Embryonic facial prominence (tissue), 1 donor: ENCODE results near the gene CIB4.

Experiments used
- DNase-seq: peaks from one replicate; pipeline ENCODE4 v3.0.0-alpha.2; 2016; ENCODE audit errors: extremely low spot score

Gene CIB4

GRCh38 chr2:26581991-26582842, 58.9 kb downstream of the CIB4 start:
- DNase-seq: no peak

- DNase-seq: no peak
Measured at GRCh38 chr2:26581266-26581990, 59.7 kb downstream of the CIB4 start.

GRCh38 chr2:26580751-26581150, 60.4 kb downstream of the CIB4 start:
- no peak for DNase-seq

GRCh38 chr2:26580151-26580550, 61.0 kb downstream of the CIB4 start:
- DNase-seq: no peak

GRCh38 chr2:26579723-26580040, 61.5 kb downstream of the CIB4 start:
- no peak for DNase-seq

- no peak for DNase-seq
Measured at GRCh38 chr2:26579025-26579722, 62.0 kb downstream of the CIB4 start.

GRCh38 chr2:26578581-26578980, 62.6 kb downstream of the CIB4 start:
- DNase-seq: no peak

- no peak for DNase-seq
Measured at GRCh38 chr2:26578113-26578458, 63.1 kb downstream of the CIB4 start.

- peak; percentile 20 for DNase-seq
Measured at GRCh38 chr2:26577442-26578112, 63.6 kb downstream of the CIB4 start.

- no peak for DNase-seq
Measured at GRCh38 chr2:26576565-26577441, 64.4 kb downstream of the CIB4 start.

- no peak for DNase-seq
Measured at GRCh38 chr2:26575836-26576564, 65.2 kb downstream of the CIB4 start.

GRCh38 chr2:26574900-26575560, 66.1 kb downstream of the CIB4 start:
- no peak for DNase-seq

GRCh38 chr2:26574066-26574899, 66.9 kb downstream of the CIB4 start:
- no peak for DNase-seq

- no peak for DNase-seq
Measured at GRCh38 chr2:26573241-26573925, 67.8 kb downstream of the CIB4 start.

- DNase-seq: no peak
Measured at GRCh38 chr2:26572591-26572990, 68.6 kb downstream of the CIB4 start.

- DNase-seq: no peak
Measured at GRCh38 chr2:26571316-26571715, 69.8 kb downstream of the CIB4 start.

- no peak for DNase-seq
Measured at GRCh38 chr2:26570083-26570430, 71.1 kb downstream of the CIB4 start.

- DNase-seq: no peak
Measured at GRCh38 chr2:26569216-26570082, 71.7 kb downstream of the CIB4 start.
